GM12878 (cell line): ENCODE results near the gene KIAA1328. TPM values are rescaled to one million over a fixed set of nuclear protein-coding genes. Genes with fewer than 3 reads are reported as not detected.

Experiments used
- ATAC-seq: fragments of 200-7000 bp; cut with Tn5 transposase; 3 replicates; pipeline ENCODE4 v1.9.1; 2020; ENCODE audit warnings: mild to moderate bottlenecking, moderate library complexity
- BruUV-seq: library from RNA; stranded (reverse); fragments of 400-500 nt; replicated peaks from 2 replicates; lab custom pipeline; 2021; lab: Mats Ljungman, UMichigan
- CTCF ChIA-PET: fragments of 300-600 bp; sonication (Branson Sonifier 250); formaldehyde crosslinking; extraction: SDS; loops from one replicate; lab custom pipeline; 2021; ENCODE audit warnings: inconsistent platforms; lab: Yijun Ruan, JAX
- POLR2A ChIA-PET: fragments of 350-600 bp; formaldehyde crosslinking; extraction: SDS; loops from one replicate; lab custom pipeline; 2021; ENCODE audit warnings: inconsistent platforms; lab: Charles Lee
- RAD21 ChIA-PET: fragments of 300-600 bp; sonication (Branson Sonifier 250); formaldehyde crosslinking; loops from one replicate; lab custom pipeline; 2023; ENCODE audit warnings: antibody characterized with exemption; ENCODE audit not compliant: unreplicated experiment; lab: Charles Lee
- SMC1A ChIA-PET: fragments of 300-600 bp; sonication (Branson Sonifier 250); formaldehyde crosslinking; loops from one replicate; lab custom pipeline; 2023; ENCODE audit not compliant: unreplicated experiment, uncharacterized antibody; lab: Charles Lee
- DNase-seq: peaks from one replicate; pipeline ENCODE4 v3.0.0-alpha.2; 2011; ENCODE audit warnings: low read depth, low spot score
- FAIRE-seq: peaks from 3 replicates; lab custom pipeline; 2011; peaks lifted over from hg19 to GRCh38; lab: Jason Lieb, UNC
- H2AFZ ChIP-seq: 2 replicates; pipeline ENCODE4 v1.6.0; 2011; ENCODE audit warnings: low read depth, low read length, control low read depth; ENCODE audit not compliant: control insufficient read depth
- H3K27ac ChIP-seq: 2 replicates; pipeline ENCODE4 v1.5.1; 2011; ENCODE audit warnings: control low read depth; ENCODE audit not compliant: control insufficient read depth, insufficient read depth
- H3K27me3 ChIP-seq, 2 experiments: replicated peaks in 1 of 2; 2 replicates each; pipeline versions ENCODE4 v1.6.0 to v1.6.1; 2011; ENCODE audit warnings: low read length in 1 of 2; ENCODE audit not compliant: control insufficient read depth in 2 of 2, insufficient read depth in 2 of 2
- H3K36me3 ChIP-seq, 2 experiments: 2 replicates each; pipeline ENCODE4 v1.5.1; 2011; ENCODE audit warnings: low read length in 1 of 2; ENCODE audit not compliant: control insufficient read depth in 2 of 2, insufficient read depth in 2 of 2
- H3K4me1 ChIP-seq: 2 replicates; pipeline ENCODE4 v1.6.1; 2011; ENCODE audit warnings: mild to moderate bottlenecking, low read length, moderate library complexity, mixed read lengths; ENCODE audit not compliant: control insufficient read depth, insufficient read depth
- H3K4me2 ChIP-seq: 2 replicates; pipeline ENCODE4 v1.6.0; 2011; ENCODE audit warnings: control low read depth; ENCODE audit not compliant: control insufficient read depth, insufficient read depth
- H3K4me3 ChIP-seq: fragments of 200-600 bp; sonication (generic); 2 replicates; pipeline ENCODE4 v1.5.1; 2016
- H3K79me2 ChIP-seq: 2 replicates; pipeline ENCODE4 v1.6.0; 2011; ENCODE audit warnings: low read length; ENCODE audit not compliant: control insufficient read depth, insufficient read depth
- H3K9ac ChIP-seq: 2 replicates; pipeline ENCODE4 v1.8.0; 2011; ENCODE audit warnings: low read length, control low read depth, mixed read lengths; ENCODE audit not compliant: control insufficient read depth, insufficient read depth
- H3K9me3 ChIP-seq: replicated peaks from 3 replicates; pipeline ENCODE4 v1.5.1; 2011; ENCODE audit warnings: mild to moderate bottlenecking, low read length; ENCODE audit not compliant: control insufficient read depth, insufficient read depth
- H4K20me1 ChIP-seq: 2 replicates; pipeline ENCODE4 v1.6.0; 2011; ENCODE audit not compliant: control insufficient read depth, insufficient read depth
- ATF2 ChIP-seq: IDR thresholded peaks from 2 replicates; pipeline ENCODE4 v1.6.1; 2012; ENCODE audit warnings: low read length, inconsistent platforms
- CEBPZ ChIP-seq: fragments of 150-350 bp; IDR thresholded peaks from 2 replicates; pipeline ENCODE4 v1.6.1; 2016; ENCODE audit warnings: low read depth, low read length
- E2F4 ChIP-seq: IDR thresholded peaks from 2 replicates; pipeline ENCODE4 v1.6.1; 2012; ENCODE audit warnings: low read depth, low read length, improper control_type of control experiment
- ESRRA ChIP-seq: IDR thresholded peaks from 2 replicates; pipeline ENCODE4 v1.6.1; 2012; ENCODE audit warnings: mild to moderate bottlenecking, low read length, improper control_type of control experiment
- FOXK2 ChIP-seq: fragments of 450-650 bp; IDR thresholded peaks from 2 replicates; pipeline ENCODE4 v1.6.1; 2017; ENCODE audit warnings: mild to moderate bottlenecking, moderate library complexity
- IRF5 ChIP-seq: fragments of 450-650 bp; IDR thresholded peaks from 2 replicates; pipeline ENCODE4 v1.6.1; 2017; ENCODE audit warnings: borderline replicate concordance
- NKRF ChIP-seq: fragments of 450-650 bp; conservative IDR thresholded peaks from 2 replicates; pipeline ENCODE4 v1.6.1; 2017; ENCODE audit warnings: mild to moderate bottlenecking, moderate library complexity
- PAX8 ChIP-seq: fragments of 450-650 bp; IDR thresholded peaks from 2 replicates; pipeline ENCODE4 v1.6.1; 2017; ENCODE audit warnings: mild to moderate bottlenecking, moderate library complexity
- RFX5 ChIP-seq: IDR thresholded peaks from 2 replicates; pipeline ENCODE4 v1.6.1; 2011; ENCODE audit warnings: low read depth, low read length, improper control_type of control experiment
- TARDBP ChIP-seq: IDR thresholded peaks from 2 replicates; pipeline ENCODE4 v1.6.1; 2016; ENCODE audit warnings: borderline replicate concordance
- TCF3 ChIP-seq: IDR thresholded peaks from 2 replicates; pipeline ENCODE4 v1.6.1; 2012; ENCODE audit warnings: low read depth, mild to moderate bottlenecking, low read length, borderline replicate concordance; ENCODE audit not compliant: insufficient read depth
- ZNF24 ChIP-seq: fragments of 450-650 bp; IDR thresholded peaks from 2 replicates; pipeline ENCODE4 v1.6.1; 2017; ENCODE audit warnings: antibody characterized with exemption, mild to moderate bottlenecking
- ZNF384 ChIP-seq: IDR thresholded peaks from 2 replicates; pipeline ENCODE4 v1.6.1; 2012; ENCODE audit warnings: low read depth, mild to moderate bottlenecking, low read length, improper control_type of control experiment, borderline replicate concordance
- in situ Hi-C: fragments of 300-500 bp; cut with MboI; formaldehyde crosslinking; loops from 9 replicates; pipeline ENCODE4 v1.14.3; 2018; ENCODE audit warnings: mixed read lengths
- intact Hi-C: fragments of 100-400 bp; cut with micrococcal nuclease; formaldehyde crosslinking; loops from one replicate; pipeline ENCODE4 v1.14.2; 2022; ENCODE audit not compliant: unreplicated experiment
- polyA plus RNA-seq, 11 experiments: library from polyadenylated mRNA; depleted of rRNA in 4 of 11; unstranded in 6 of 11; stranded (reverse) in 5 of 11; fragments of >200 nt; fragmentation: Nextera tagmentation in 4 of 11; fragmentation: Illumina TruSeq in 1 of 11; extraction: Ambion mirVana in 4 of 11; extraction: Trizol in 1 of 11; gene quantifications; 1 replicate in 1 of 11; 2 replicates in 10 of 11; pipeline versions ENCODE4 v1.2.1 to v1.2.3, GENCODE V29; 2011 to 2016; ENCODE audit warnings: inconsistent platforms in 2 of 11, missing spikeins in 2 of 11, low read depth in 1 of 11
- total RNA-seq, 4 experiments: library from RNA; depleted of rRNA in 3 of 4; stranded (reverse); fragments of >200 nt in 3 of 4; fragmentation: Illumina TruSeq in 1 of 4; extraction: Trizol in 1 of 4; gene quantifications; 2 replicates each; pipeline versions ENCODE4 v1.2.1 to v1.2.3, GENCODE V29; 2013 to 2021

Gene KIAA1328
- total and polyA plus RNA-seq, 10 of the 15 experiments (the other 5 are each of a cell fraction or from before 2014, with no cell fraction given), result 3.1 to 7.1 (median 4.6) TPM

DNA sequence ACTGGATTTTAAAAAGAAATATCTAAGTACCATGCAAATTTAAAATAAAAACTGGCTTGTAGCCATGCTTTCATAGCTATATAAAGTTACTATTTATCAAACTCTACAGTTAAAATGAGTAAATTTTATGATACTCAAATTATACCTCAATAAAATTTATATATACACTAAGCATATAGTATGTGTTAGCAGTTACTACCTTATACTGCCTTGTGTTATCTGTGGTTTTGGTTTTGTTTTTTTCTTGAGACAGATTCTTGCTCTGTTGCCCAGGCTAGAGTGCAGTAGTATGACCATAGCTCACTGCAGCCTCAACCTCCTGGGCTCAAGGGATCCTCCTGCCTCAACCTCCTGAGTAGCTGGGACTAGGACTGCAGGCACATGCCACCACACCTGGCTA is 342.1 kb downstream of the KIAA1328 start:
- no peaks in the 10 kb centered on the region for H3K9me3 ChIP-seq
- H3K4me2 ChIP-seq, result no peak overlapping the region
- intact Hi-C loops, result no loop called here
- no peak for DNase-seq
- ChIA-PET RAD21 (no interaction called here), POLR2A (interaction anchor here (0.6 to 1.0 kb wide), 2 partner anchors 18 to 32 kb away, joined by 4 to 5 read pairs; no protein-coding TSS in a partner anchor), SMC1A (interaction anchor here (1.0 kb wide), 1 partner anchor 9 kb away, joined by 3 read pairs; no protein-coding TSS in a partner anchor), CTCF (interaction anchor here (0.6 to 1.2 kb wide), 2 partner anchors 10 to 148 kb away, joined by 3 read pairs; no protein-coding TSS in a partner anchor)
- H3K36me3 ChIP-seq, result no peaks in the 10 kb centered on the region
- in situ Hi-C loops, result no loop called here
- no TSS peak for BruUV-seq
- no peak overlapping the region for H2AFZ ChIP-seq
- ATAC-seq, result no peak
- no peaks in the 10 kb centered on the region for H3K4me1 ChIP-seq
- no peak overlapping the region for H3K4me3 ChIP-seq
- no peaks in the 10 kb centered on the region for H3K27me3 ChIP-seq
- H4K20me1 ChIP-seq, result no peaks in the 10 kb centered on the region
- no peaks in the 10 kb centered on the region for H3K79me2 ChIP-seq
- H3K27ac ChIP-seq, result no peak overlapping the region
- FAIRE-seq, result no peak
- no peak overlapping the region for H3K9ac ChIP-seq
- TF ChIP-seq IRF5 (no peak), RFX5 (no peak), ATF2 (no peak), ESRRA (no peak), ZNF24 (no peak), NKRF (no peak), PAX8 (no peak), TARDBP (no peak), ZNF384 (no peak), FOXK2 (no peak), CEBPZ (no peak), TCF3 (no peak), E2F4 (no peak)
